DMS 273 (cell line): ENCODE measurements around the gene DGKZ.

Experiments used
- DNase-seq: peaks from one replicate; lab custom pipeline; 2025; ENCODE audit not compliant: unreplicated experiment; lab: John Stamatoyannopoulos, UW

DGKZ gene

GRCh38 chr11:46322759-46323158, 24.5 kb upstream of the DGKZ start:
- DNase-seq: peak; percentile 48

DNA sequence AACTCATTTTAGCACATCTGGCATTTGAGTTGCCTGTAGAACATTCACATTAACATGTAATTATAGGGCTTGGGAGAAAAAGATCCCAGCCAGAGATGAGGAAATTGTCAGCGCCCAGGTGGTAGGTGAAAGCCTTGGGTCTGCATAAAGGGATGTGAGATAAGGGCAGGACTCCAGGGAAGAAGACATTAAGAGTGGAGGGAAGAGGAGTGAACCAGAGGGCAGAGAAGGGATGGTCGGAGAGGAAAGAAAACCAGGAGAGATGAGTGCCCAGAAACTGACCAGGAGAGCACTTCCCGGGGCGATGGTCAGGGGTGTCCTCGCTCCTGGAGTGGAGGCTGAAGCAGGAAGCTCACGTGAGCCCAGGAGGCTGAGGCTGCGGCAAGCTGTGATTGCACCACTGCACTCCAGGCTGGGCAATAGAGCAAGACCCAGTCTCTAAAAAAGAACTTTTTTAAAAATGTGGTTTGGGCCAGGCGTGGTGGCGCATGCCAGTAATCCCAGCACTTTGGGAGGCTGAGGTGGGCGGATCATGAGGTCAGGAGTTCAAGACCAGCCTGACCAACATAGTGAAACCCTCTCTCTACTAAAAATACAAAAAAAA, 20.3 kb upstream of the DGKZ start:
- DNase-seq: no peak

- no peak for DNase-seq
These were observed 19.4 kb upstream of the DGKZ start for GRCh38 chr11:46327829-46328228.

DNA sequence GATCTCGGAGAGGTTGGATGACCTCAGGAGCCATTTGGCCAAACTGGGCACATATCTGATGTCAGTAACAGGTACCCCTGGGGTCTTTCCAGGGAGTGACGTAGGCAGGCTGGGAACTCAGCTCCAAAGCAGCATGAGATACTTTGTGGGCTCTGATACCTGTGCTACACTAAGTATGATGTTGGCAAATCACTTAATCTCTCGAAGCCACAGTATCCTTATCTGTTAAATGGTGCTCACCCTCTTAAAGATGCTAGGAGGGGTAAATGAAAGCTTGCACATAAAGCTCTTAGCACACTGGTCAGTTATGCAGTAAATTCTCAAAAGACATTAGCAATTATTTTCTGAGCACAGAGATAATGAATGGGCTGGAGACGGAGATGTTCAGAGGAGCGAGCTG, 17.1 kb upstream of the DGKZ start:
- no peak for DNase-seq

GRCh38 chr11:46330563-46331281, 16.5 kb upstream of the DGKZ start:
- DNase-seq: peak; percentile 56

DNA sequence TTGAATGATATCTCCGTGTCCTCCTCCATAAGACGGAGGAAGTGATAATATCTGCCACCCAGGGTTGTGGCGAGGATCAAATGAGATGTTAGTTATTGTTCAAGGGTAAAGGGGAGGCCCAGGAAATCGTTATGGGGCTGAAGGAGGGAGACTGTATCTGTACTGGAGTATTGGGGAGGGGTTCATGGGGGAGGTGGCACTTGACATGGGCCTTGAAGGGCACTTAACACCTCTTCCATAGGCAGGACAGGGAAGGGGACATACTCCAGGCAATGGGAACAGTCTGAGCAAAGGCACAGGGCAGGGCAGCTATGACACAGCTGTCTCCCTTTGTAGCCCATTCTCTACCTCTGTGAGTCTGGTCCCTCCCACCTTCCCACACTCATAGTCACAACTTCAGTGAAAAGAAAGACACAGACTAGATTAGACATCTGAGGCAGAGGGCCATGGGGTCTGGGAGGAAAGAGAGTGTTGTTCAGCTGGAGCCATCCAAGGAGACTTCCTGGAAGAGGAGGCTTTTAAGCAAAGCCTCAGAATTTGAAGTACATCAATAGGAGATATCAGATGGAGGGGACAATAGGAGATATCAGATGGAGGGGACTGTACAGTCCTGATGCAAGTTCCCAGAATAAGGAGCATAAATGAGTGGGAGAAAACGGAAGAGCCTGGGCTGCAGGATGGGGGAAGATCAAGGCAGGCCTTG, 15.8 kb upstream of the DGKZ start:
- DNase-seq: no peak

DNA sequence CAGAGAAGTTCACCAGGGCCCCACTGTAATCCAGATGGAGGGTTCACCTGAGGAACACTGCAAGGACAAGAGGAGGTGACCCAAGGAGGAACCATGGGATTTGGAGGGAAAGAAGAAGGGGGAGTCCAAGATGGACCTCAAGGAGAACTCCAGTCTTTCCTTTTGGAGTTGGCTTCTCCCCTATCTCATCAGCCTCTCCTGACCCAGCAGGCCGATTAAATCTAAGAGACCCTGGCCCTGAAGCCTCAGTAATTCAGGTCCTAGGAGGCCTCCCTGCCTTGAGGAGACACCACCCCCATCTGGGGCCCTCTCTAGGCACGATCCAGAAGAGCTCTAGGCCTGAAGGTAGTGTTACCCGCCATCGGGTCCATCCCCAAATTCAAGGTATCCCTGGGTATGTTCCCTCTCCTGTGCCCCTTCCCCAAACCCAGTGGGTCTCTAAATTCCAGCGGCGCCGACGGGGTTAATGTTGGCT, 15.1 kb upstream of the DGKZ start:
- no peak for DNase-seq

GRCh38 chr11:46332568-46333393, 14.5 kb upstream of the DGKZ start:
- DNase-seq: peak; percentile 49

- no peak for DNase-seq
These were observed 13.8 kb upstream of the DGKZ start for GRCh38 chr11:46333394-46333947.

- DNase-seq: no peak
These were observed 13.1 kb upstream of the DGKZ start for GRCh38 chr11:46334211-46334610.

DNA sequence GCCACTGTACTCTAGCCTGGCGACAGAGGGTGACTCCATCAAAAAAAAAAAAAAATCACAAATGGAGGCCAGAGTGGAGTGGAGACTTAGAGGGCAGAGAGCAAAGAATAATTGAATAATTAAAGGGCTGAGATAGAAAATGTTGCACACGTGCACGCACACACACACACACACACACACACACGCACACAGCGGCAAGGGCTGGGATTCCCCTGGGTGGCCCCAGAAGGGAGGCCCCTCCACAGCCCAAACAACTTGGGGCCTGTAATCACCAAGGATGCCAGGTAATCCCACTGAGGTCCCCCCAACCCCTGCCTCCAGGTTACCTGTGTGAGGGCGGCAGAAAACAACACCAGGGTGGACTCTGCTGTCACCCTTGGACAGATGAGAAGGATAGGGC, 12.0 kb upstream of the DGKZ start:
- no peak for DNase-seq

GRCh38 chr11:46335890-46336562, 11.2 kb upstream of the DGKZ start:
- DNase-seq: no peak

DNA sequence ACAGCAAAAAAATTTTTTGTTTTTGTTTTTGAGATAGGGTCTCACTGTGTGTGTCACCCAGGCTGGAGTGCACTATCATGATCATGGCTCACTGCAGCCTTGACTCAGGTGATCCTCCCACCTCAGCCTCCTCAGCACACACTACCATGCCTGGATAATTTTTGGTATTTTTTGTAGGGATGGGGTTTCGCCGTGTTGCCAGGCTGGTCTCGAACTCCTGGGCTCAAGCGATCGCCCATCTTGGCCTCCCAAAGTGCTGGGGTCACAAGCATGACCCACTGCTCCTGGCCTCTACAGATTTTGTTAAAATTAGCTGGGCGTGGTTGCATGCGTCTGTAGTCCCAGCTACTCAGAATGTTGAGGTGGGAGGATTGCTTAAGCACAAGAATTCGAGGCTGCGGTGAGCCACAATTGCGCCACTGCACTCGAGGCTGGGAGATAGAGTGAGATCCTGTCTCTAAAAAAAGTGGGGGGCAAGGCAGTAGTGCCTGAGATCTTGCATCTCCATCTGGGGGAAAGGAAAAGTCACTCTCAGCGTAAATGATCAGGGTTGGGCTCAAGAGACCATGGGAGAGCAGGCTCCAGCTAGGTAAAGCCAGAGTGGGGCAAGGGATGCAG, 10.6 kb upstream of the DGKZ start:
- no peak for DNase-seq

DNA sequence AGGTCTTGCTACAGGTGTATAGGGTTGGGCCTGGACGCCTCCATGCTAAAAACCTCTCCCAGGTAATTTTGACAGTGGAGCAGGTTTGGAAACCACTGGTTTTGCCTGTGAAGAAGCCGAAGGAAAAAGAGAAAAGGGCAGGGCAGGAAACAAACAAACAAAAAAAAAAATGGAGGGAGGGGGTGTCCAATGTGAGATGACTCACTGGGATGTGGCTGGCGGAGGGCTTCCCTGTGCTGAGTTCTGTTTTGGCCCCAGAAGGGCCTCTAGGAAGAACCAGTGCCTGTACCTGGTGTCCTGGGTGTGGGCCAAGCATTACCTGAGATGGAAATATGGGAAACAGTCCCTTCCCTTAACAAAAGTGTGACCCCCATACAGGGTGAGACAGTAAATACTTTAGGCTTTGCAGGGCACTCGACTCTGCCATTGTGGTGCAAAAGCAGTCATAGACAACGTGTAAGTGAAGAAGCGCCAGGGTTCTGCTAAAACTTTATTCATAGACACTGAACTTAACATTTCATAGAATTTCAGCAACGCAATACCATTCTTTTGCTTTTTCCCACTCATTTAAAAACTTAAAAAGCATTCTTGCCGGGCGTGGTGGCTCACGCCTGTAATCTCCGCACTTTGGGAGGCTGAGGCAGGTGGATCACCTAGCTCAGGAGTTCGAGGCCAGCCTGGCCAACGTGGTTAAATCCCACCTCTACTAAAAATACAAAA, 9.5 kb upstream of the DGKZ start:
- DNase-seq: no peak

- no peak for DNase-seq
These were observed 8.7 kb upstream of the DGKZ start for GRCh38 chr11:46338636-46338987.

GRCh38 chr11:46338988-46339666, 8.1 kb upstream of the DGKZ start:
- DNase-seq: peak; percentile 91

DNA sequence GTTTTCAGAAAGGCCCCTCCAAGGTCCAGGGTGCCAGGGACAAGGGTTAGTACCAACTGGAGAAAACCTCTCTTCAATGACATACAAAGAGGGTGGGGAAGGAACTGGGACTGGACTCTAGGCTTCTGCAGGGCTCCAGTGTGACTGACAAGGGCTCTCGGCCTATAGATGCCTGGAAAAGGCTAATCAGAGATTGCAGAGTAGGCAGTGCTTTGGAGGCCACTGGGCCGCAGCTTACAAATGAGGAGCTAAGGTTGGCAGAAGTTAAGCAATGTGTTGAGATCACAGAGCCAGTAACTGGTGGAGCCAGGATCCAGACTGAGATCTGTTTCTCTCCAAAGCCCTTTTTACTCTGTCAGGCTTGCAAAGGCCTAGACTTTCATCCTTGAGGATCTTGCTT, 7.4 kb upstream of the DGKZ start:
- peak; percentile 55 for DNase-seq

DNA sequence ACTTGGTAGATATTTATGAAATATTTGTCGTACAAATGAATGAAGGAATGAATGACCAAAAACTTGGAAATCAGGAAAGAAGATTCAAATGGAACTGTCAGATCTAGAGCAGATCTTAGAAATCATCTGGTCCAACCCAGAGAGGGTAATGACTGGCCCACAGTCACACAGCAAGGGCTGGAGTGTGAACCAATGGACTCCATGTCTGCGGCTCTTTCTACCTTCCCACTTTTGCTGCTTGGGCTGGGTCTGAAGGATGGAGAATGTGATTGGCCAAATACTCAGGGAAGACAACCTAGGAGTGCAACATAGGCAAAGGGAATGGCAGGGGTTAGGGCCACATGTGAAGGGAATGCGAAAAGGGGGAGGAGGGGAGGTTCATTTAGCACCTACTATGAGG, 5.8 kb upstream of the DGKZ start:
- DNase-seq: no peak

DNA sequence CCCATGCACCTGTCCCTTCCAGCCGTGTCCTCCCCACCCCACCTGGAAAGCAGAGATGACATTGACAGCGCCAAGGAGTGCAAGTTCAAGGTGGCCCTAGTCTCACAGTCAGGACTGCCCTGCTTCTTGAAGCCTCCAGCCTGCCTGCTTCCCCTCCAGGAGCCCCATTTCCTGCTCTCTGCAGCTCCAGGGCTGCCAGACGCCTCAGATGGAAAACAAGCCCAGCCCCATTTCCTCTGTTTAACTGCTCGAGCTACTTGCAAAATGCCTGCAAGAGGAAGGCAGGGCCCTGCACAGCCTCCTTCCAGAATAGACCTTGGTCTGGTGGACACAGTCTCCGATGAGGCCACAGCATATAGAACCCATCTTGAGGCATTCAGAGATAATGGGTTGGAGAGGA, 5.0 kb upstream of the DGKZ start:
- no peak for DNase-seq
